Ishikawa (cell line): Measurements from ENCODE around the gene PIEZO2.

ENCODE experiments used
- CEBPB ChIP-seq: IDR thresholded peaks from 2 replicates; pipeline ENCODE4 v1.6.1; 2012
- EGR1 ChIP-seq: IDR thresholded peaks from 2 replicates; pipeline ENCODE4 v1.6.1; 2012
- EP300 ChIP-seq: IDR thresholded peaks from 2 replicates; pipeline ENCODE4 v1.6.1; 2012; ENCODE audit warnings: borderline replicate concordance
- MAX ChIP-seq: IDR thresholded peaks from 2 replicates; pipeline ENCODE4 v1.6.1; 2012
- RAD21 ChIP-seq: IDR thresholded peaks from 2 replicates; pipeline ENCODE4 v1.6.1; 2012; ENCODE audit warnings: low read depth
- TAF1 ChIP-seq: IDR thresholded peaks from 2 replicates; pipeline ENCODE4 v1.6.1; 2012; ENCODE audit warnings: low read depth, mild to moderate bottlenecking
- YY1 ChIP-seq: IDR thresholded peaks from 2 replicates; pipeline ENCODE4 v1.6.1; 2012; ENCODE audit warnings: low read depth
- ZBTB7A ChIP-seq: IDR thresholded peaks from 2 replicates; pipeline ENCODE4 v1.6.1; 2012; ENCODE audit warnings: low read depth
- TF ChIP-seq, protein P1 (sequence below): IDR thresholded peaks from 2 replicates; pipeline ENCODE4 v1.6.1; 2012; ENCODE audit warnings: low read depth, mild to moderate bottlenecking

GRCh38 chr18:10751653-10752052 is 397.7 kb downstream of the PIEZO2 start:
- TF ChIP-seq RAD21 (no peak), MAX (no peak), ZBTB7A (no peak), YY1 (no peak), TAF1 (no peak), EGR1 (no peak), EP300 (no peak), CEBPB (no peak)
- TF ChIP-seq, protein P1, sequence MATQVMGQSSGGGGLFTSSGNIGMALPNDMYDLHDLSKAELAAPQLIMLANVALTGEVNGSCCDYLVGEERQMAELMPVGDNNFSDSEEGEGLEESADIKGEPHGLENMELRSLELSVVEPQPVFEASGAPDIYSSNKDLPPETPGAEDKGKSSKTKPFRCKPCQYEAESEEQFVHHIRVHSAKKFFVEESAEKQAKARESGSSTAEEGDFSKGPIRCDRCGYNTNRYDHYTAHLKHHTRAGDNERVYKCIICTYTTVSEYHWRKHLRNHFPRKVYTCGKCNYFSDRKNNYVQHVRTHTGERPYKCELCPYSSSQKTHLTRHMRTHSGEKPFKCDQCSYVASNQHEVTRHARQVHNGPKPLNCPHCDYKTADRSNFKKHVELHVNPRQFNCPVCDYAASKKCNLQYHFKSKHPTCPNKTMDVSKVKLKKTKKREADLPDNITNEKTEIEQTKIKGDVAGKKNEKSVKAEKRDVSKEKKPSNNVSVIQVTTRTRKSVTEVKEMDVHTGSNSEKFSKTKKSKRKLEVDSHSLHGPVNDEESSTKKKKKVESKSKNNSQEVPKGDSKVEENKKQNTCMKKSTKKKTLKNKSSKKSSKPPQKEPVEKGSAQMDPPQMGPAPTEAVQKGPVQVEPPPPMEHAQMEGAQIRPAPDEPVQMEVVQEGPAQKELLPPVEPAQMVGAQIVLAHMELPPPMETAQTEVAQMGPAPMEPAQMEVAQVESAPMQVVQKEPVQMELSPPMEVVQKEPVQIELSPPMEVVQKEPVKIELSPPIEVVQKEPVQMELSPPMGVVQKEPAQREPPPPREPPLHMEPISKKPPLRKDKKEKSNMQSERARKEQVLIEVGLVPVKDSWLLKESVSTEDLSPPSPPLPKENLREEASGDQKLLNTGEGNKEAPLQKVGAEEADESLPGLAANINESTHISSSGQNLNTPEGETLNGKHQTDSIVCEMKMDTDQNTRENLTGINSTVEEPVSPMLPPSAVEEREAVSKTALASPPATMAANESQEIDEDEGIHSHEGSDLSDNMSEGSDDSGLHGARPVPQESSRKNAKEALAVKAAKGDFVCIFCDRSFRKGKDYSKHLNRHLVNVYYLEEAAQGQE, result no peak
